Cardiac muscle cell (in vitro differentiated cells and primary cell): ENCODE results near the gene NFX1. TPM values are rescaled to one million over a fixed set of nuclear protein-coding genes. Genes with fewer than 3 reads are reported as not detected.
A peak's percentile ranks its signal among the peaks of the same experiment; 100 is the strongest.

Experiments used
- DNase-seq, 2 donors: peaks; one replicate each; pipeline versions ENCODE4 v3.0.0 to v3.0.0-alpha.2; 2010 to 2017; ENCODE audit warnings: low read depth in 1 of 2, low spot score in 1 of 2
- H3K27ac ChIP-seq: fragments of 200-600 bp; sonication (generic); 2 replicates; pipeline ENCODE4 v1.5.1; 2016
- H3K27me3 ChIP-seq: fragments of 200-600 bp; sonication (generic); 2 replicates; pipeline ENCODE4 v1.6.0; 2016; ENCODE audit warnings: control low read depth
- H3K36me3 ChIP-seq: fragments of 200-600 bp; sonication (generic); 2 replicates; pipeline ENCODE4 v1.5.1; 2016; ENCODE audit warnings: control low read depth
- H3K4me1 ChIP-seq: fragments of 200-600 bp; sonication (generic); 2 replicates; pipeline ENCODE4 v1.8.1; 2017; ENCODE audit warnings: low read depth, mild to moderate bottlenecking, mixed run types
- H3K4me3 ChIP-seq: fragments of 200-600 bp; sonication (generic); 2 replicates; pipeline ENCODE4 v1.5.1; 2016; ENCODE audit warnings: mild to moderate bottlenecking
- H3K9me3 ChIP-seq: fragments of 200-600 bp; sonication (generic); 2 replicates; pipeline ENCODE4 v1.5.1; 2017; ENCODE audit warnings: low read depth, mild to moderate bottlenecking, control low read depth
- polyA plus RNA-seq: library from polyadenylated mRNA; unstranded; fragments of >200 nt; fragmentation: Nextera tagmentation; extraction: Ambion mirVana; gene quantifications from 2 replicates; pipeline ENCODE4 v1.2.1, GENCODE V29; 2016
- total RNA-seq: library from RNA; depleted of rRNA; stranded (reverse); fragments of >200 nt; gene quantifications from 2 replicates; pipeline ENCODE4 v1.2.3, GENCODE V29; 2016
- TF ChIP-seq, protein P1 (sequence below): IDR thresholded peaks from 2 replicates; pipeline ENCODE4 v1.5.1; 2012; ENCODE audit warnings: low read depth, mild to moderate bottlenecking, low read length

Gene NFX1
- 15.7 and 19.3 TPM in 2 replicates for total RNA-seq
- 29.4 and 29.9 TPM in 2 replicates for polyA plus RNA-seq

DNA sequence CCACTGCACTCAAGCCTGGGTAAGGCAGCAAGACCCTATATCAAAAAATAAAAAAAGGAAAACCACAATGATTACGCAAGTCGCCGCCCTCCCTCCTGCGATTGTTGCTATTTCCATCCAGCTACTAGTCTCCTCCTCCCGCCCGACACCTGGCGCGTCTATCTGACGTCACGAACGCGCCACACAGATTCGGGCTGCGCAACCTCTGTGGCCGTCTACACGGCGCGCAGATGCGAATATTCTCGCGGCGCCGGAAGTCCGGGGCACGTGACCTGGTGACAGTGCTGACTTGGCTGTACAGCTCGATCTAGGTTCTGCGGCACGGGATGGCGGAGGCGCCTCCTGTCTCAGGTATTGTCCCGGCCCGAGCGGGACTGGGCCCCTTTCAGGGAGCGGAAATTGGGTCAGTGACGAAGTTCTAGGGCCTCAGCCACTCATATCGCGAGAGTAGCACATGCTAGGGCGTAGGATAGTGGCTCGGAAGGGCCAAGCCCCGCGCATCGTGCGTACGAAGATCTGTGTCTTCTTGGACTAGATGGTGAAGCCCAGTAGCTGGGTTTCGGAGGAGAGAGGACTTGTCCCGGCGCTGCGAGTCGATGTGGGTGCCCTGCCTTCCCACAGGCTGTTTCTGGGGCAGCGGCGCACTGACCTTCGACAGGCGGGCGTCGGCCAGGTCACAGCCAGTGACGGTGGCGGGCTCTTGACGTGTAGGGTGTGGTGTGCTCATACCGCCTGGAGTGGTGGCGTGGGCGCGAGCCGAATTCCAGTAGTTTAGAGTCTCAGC lies at the start of gene NFX1:
TSS of gene NFX1 (plus strand) at position 270 of the 784 bp plus-strand sequence. CDS start at position 327, 57 bp downstream.
- Histone ChIP-seq H3K27me3 (no peaks in the 10 kb centered on the region), H3K4me3 (peak within 1 kb of the TSS; percentile 61), H3K36me3 (peaks cover 5% of the 10 kb centered on the region), H3K4me1 (peaks cover 4% of the 10 kb centered on the region), H3K27ac (peak within 1 kb of the TSS; percentile 96), H3K9me3 (no peaks in the 10 kb centered on the region)
- TF ChIP-seq, protein P1, sequence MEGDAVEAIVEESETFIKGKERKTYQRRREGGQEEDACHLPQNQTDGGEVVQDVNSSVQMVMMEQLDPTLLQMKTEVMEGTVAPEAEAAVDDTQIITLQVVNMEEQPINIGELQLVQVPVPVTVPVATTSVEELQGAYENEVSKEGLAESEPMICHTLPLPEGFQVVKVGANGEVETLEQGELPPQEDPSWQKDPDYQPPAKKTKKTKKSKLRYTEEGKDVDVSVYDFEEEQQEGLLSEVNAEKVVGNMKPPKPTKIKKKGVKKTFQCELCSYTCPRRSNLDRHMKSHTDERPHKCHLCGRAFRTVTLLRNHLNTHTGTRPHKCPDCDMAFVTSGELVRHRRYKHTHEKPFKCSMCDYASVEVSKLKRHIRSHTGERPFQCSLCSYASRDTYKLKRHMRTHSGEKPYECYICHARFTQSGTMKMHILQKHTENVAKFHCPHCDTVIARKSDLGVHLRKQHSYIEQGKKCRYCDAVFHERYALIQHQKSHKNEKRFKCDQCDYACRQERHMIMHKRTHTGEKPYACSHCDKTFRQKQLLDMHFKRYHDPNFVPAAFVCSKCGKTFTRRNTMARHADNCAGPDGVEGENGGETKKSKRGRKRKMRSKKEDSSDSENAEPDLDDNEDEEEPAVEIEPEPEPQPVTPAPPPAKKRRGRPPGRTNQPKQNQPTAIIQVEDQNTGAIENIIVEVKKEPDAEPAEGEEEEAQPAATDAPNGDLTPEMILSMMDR, result no peak
- peak; percentile 98 to 100 for DNase-seq

- Histone ChIP-seq H3K36me3 (no peaks in the 10 kb centered on the region), H3K4me1 (peaks cover 11% of the 10 kb centered on the region), H3K27me3 (no peaks in the 10 kb centered on the region), H3K4me3 (no peak overlapping the region), H3K27ac (no peak overlapping the region), H3K9me3 (no peaks in the 10 kb centered on the region)
- TF ChIP-seq, protein P1, result no peak
- DNase-seq, result no peak
Measured at GRCh38 chr9:33241298-33241697, 49.0 kb upstream of the NFX1 start.

GRCh38 chr9:33242609-33243134 lies 47.6 kb upstream of the NFX1 start:
- no peak overlapping the region for H3K27ac ChIP-seq
- DNase-seq, result no peak
- TF ChIP-seq, protein P1, result no peak
- no peak overlapping the region for H3K4me3 ChIP-seq
- no peaks in the 10 kb centered on the region for H3K36me3 ChIP-seq
- no peaks in the 10 kb centered on the region for H3K27me3 ChIP-seq
- H3K4me1 ChIP-seq, result peaks cover 11% of the 10 kb centered on the region
- H3K9me3 ChIP-seq, result no peaks in the 10 kb centered on the region

GRCh38 chr9:33244137-33244784 lies 46.1 kb upstream of the NFX1 start:
- Histone ChIP-seq H3K27ac (no peak overlapping the region), H3K4me1 (peaks cover 11% of the 10 kb centered on the region), H3K36me3 (no peaks in the 10 kb centered on the region), H3K27me3 (no peaks in the 10 kb centered on the region), H3K9me3 (no peaks in the 10 kb centered on the region), H3K4me3 (no peak overlapping the region)
- DNase-seq, result no peak
- TF ChIP-seq, protein P1, result no peak

DNA sequence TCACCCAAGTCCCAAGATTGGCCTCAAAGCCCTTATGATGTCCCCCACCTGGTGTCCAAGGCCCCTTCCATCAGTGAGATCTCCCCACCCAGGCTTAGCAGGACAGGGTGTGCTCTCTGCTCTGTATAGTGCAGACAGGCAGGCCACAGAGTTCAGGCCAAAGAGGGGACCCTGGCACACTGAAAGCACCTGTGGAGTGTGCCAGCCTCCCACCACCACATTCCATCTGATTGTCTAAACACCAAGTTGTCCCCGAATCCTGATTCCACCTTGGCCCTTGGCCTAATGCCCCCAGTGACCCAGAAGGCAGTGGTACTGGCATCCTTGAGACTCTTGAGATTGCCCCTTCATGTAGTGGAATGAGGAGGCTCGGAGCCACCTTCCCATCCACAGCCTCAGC lies 45.0 kb upstream of the NFX1 start:
- H3K4me1 ChIP-seq, result peaks cover under 1% of the 10 kb centered on the region
- TF ChIP-seq, protein P1, result no peak
- H3K27me3 ChIP-seq, result no peaks in the 10 kb centered on the region
- DNase-seq, result no peak
- H3K4me3 ChIP-seq, result no peak overlapping the region
- H3K9me3 ChIP-seq, result no peaks in the 10 kb centered on the region
- no peak overlapping the region for H3K27ac ChIP-seq
- H3K36me3 ChIP-seq, result no peaks in the 10 kb centered on the region
